Subcutaneous abdominal adipose tissue (tissue), 5 donors: ENCODE results near the gene GATAD2A.

Experiments
- H3K27ac ChIP-seq: one replicate; pipeline ENCODE4 v1.7.0; 2013; ENCODE audit warnings: low read depth, mild to moderate bottlenecking, inconsistent platforms, low read length, moderate library complexity
- H3K27me3 ChIP-seq, 5 donors: one replicate each; pipeline ENCODE4 v1.7.0; 2013; ENCODE audit warnings: low read length in 5 of 5, inconsistent platforms in 1 of 5; ENCODE audit not compliant: control insufficient read depth in 5 of 5, insufficient read depth in 4 of 5
- H3K36me3 ChIP-seq, 5 donors: one replicate each; pipeline ENCODE4 v1.7.0; 2013; ENCODE audit warnings: low read length in 5 of 5; ENCODE audit not compliant: control insufficient read depth in 5 of 5, insufficient read depth in 5 of 5
- H3K4me1 ChIP-seq, 5 donors: one replicate each; pipeline ENCODE4 v1.7.0; 2013; ENCODE audit warnings: low read length in 5 of 5, mild to moderate bottlenecking in 3 of 5, moderate library complexity in 1 of 5; ENCODE audit not compliant: control insufficient read depth in 5 of 5, insufficient read depth in 5 of 5
- H3K4me3 ChIP-seq, 5 donors: one replicate each; pipeline ENCODE4 v1.7.0; 2013; ENCODE audit warnings: low read length in 5 of 5, low read depth in 1 of 5
- H3K9ac ChIP-seq, 5 donors: one replicate each; pipeline ENCODE4 v1.7.0; 2013; ENCODE audit warnings: low read length in 5 of 5, mild to moderate bottlenecking in 4 of 5, moderate library complexity in 3 of 5
- H3K9me3 ChIP-seq, 5 donors: one replicate each; pipeline ENCODE4 v1.7.0; 2013; ENCODE audit warnings: low read length in 5 of 5; ENCODE audit not compliant: control insufficient read depth in 5 of 5
- donor health status: healthy.
- donor health status: healthy.
- donor health status: healthy.
- donor health status: healthy.
- donor health status: healthy.

Gene GATAD2A

GRCh38 chr19:19529783-19530422 is 124.4 kb downstream of the GATAD2A start:
- H3K27ac ChIP-seq, result no peak overlapping the region

GRCh38 chr19:19530423-19530804 is 124.9 kb downstream of the GATAD2A start:
- H3K4me3 ChIP-seq, result no peak overlapping the region
- H3K36me3 ChIP-seq, result peaks cover 0 to 37% (median 26%) of the 10 kb centered on the region in 5 donors
- no peaks in the 10 kb centered on the region for H3K27me3 ChIP-seq
- peaks cover 0 to 9% (median 6%) of the 10 kb centered on the region in 5 donors for H3K4me1 ChIP-seq
- H3K9me3 ChIP-seq, result no peaks in the 10 kb centered on the region
- H3K9ac ChIP-seq, result no peak overlapping the region
- no peak overlapping the region for H3K27ac ChIP-seq

More at GRCh38 chr19:19529783-19530422, 124.4 kb downstream of the GATAD2A start:
- Histone ChIP-seq H3K9ac (no peak overlapping the region), H3K4me3 (no peak overlapping the region), H3K4me1 (peaks cover 0 to 9% (median 6%) of the 10 kb centered on the region in 5 donors), H3K27me3 (no peaks in the 10 kb centered on the region), H3K36me3 (peaks cover 0 to 35% (median 25%) of the 10 kb centered on the region in 5 donors), H3K9me3 (no peaks in the 10 kb centered on the region)

- peaks cover 0 to 9% (median 6%) of the 10 kb centered on the region in 5 donors for H3K4me1 ChIP-seq
- no peak overlapping the region for H3K4me3 ChIP-seq
- no peaks in the 10 kb centered on the region for H3K27me3 ChIP-seq
- H3K36me3 ChIP-seq, result peaks cover 0 to 37% (median 29%) of the 10 kb centered on the region in 5 donors
- H3K27ac ChIP-seq, result no peak overlapping the region
- H3K9me3 ChIP-seq, result no peaks in the 10 kb centered on the region
- no peak overlapping the region for H3K9ac ChIP-seq
Measured at GRCh38 chr19:19530889-19531288, 125.4 kb downstream of the GATAD2A start.

- Histone ChIP-seq H3K9ac (no peak overlapping the region), H3K9me3 (no peaks in the 10 kb centered on the region), H3K36me3 (peaks cover 0 to 25% (median 22%) of the 10 kb centered on the region in 5 donors), H3K4me3 (no peak overlapping the region), H3K27ac (no peak overlapping the region), H3K27me3 (peaks cover 0 to 1% (median 0%) of the 10 kb centered on the region in 5 donors), H3K4me1 (peaks cover 0 to 10% (median 7%) of the 10 kb centered on the region in 5 donors)
Measured at GRCh38 chr19:19531951-19532805, 126.7 kb downstream of the GATAD2A start.

GRCh38 chr19:19532806-19533701 is 127.6 kb downstream of the GATAD2A start:
- Histone ChIP-seq H3K9ac (no peak overlapping the region), H3K4me3 (no peak overlapping the region), H3K9me3 (no peaks in the 10 kb centered on the region), H3K36me3 (peaks cover 0 to 17% (median 13%) of the 10 kb centered on the region in 5 donors), H3K27ac (no peak overlapping the region), H3K4me1 (peaks cover 0 to 18% (median 15%) of the 10 kb centered on the region in 5 donors), H3K27me3 (peaks cover 0 to 9% (median 6%) of the 10 kb centered on the region in 5 donors)

- peaks cover 0 to 24% (median 23%) of the 10 kb centered on the region in 5 donors for H3K4me1 ChIP-seq
- H3K4me3 ChIP-seq, result no peak overlapping the region
Measured at GRCh38 chr19:19533841-19534240, 128.4 kb downstream of the GATAD2A start.

GRCh38 chr19:19534556-19535265 is 129.2 kb downstream of the GATAD2A start:
- Histone ChIP-seq H3K36me3 (peaks cover 0 to 5% (median 3%) of the 10 kb centered on the region in 5 donors), H3K4me1 (peaks cover 0 to 26% (median 23%) of the 10 kb centered on the region in 5 donors), H3K4me3 (no peak overlapping the region), H3K9me3 (no peaks in the 10 kb centered on the region), H3K9ac (no peak overlapping the region), H3K27ac (no peak overlapping the region), H3K27me3 (peaks cover 6 to 21% (median 16%) of the 10 kb centered on the region in 5 donors)

More at GRCh38 chr19:19533841-19534240, 128.4 kb downstream of the GATAD2A start:
- Histone ChIP-seq H3K27ac (no peak overlapping the region), H3K9me3 (no peaks in the 10 kb centered on the region), H3K36me3 (peaks cover 0 to 11% (median 8%) of the 10 kb centered on the region in 5 donors), H3K27me3 (peaks cover 5 to 15% (median 10%) of the 10 kb centered on the region in 5 donors), H3K9ac (no peak overlapping the region)

- peaks cover 0 to 32% (median 28%) of the 10 kb centered on the region in 5 donors for H3K4me1 ChIP-seq
- H3K9ac ChIP-seq, result no peak overlapping the region
- H3K4me3 ChIP-seq, result no peak overlapping the region
- peaks cover 10 to 25% (median 21%) of the 10 kb centered on the region in 5 donors for H3K27me3 ChIP-seq
- peaks cover 0 to 5% (median 3%) of the 10 kb centered on the region in 5 donors for H3K36me3 ChIP-seq
- no peak overlapping the region for H3K27ac ChIP-seq
- no peaks in the 10 kb centered on the region for H3K9me3 ChIP-seq
Measured at GRCh38 chr19:19535311-19536191, 130.1 kb downstream of the GATAD2A start.
